Uterus (tissue), 4 donors: ENCODE data around the gene DNAJC24. TPM values are rescaled to one million over a fixed set of nuclear protein-coding genes. Genes with fewer than 3 reads are reported as not detected.
A peak's percentile ranks its signal among the peaks of the same experiment; 100 is the strongest.
"Not testable (repeated sequence)": the region's sequence is repeated elsewhere in the genome, so short reads cannot be mapped to it uniquely, and the experiment has no call there.

Source experiments
- DNase-seq, 2 donors: peaks; one replicate each; pipeline ENCODE4 v3.0.0-alpha.2; 2019 to 2020
- H3K27ac ChIP-seq, 2 donors: fragments of 200-600 bp; sonication (generic); 1 replicate in 1 of 2; 2 replicates in 1 of 2; pipeline ENCODE4 v1.5.1; 2016 to 2018
- H3K27me3 ChIP-seq, 2 donors: fragments of 200-600 bp; sonication (generic); one replicate each; pipeline ENCODE4 v1.5.1; 2018 to 2019; ENCODE audit warnings: control low read depth in 1 of 2
- H3K36me3 ChIP-seq, 2 donors: fragments of 200-600 bp; sonication (generic); one replicate each; pipeline ENCODE4 v1.5.1; 2019; ENCODE audit warnings: control low read depth in 1 of 2
- H3K4me1 ChIP-seq, 2 donors: fragments of 200-600 bp; sonication (generic); one replicate each; pipeline ENCODE4 v1.5.1; 2018 to 2019; ENCODE audit warnings: control low read depth in 1 of 2
- H3K4me3 ChIP-seq, 2 donors: fragments of 200-600 bp; sonication (generic); 1 replicate in 1 of 2; 2 replicates in 1 of 2; pipeline ENCODE4 v1.5.1; 2018 to 2019; ENCODE audit warnings: mild to moderate bottlenecking in 1 of 2
- H3K9me3 ChIP-seq, 2 donors: fragments of 200-600 bp; sonication (generic); one replicate each; pipeline ENCODE4 v1.5.1; 2019; ENCODE audit warnings: control low read depth in 1 of 2
- POLR2A ChIP-seq, 2 donors: fragments of 450-650 bp; IDR thresholded peaks; one replicate each; pipeline ENCODE4 v1.6.1; 2016; ENCODE audit warnings: antibody characterized with exemption in 2 of 2, mild to moderate bottlenecking in 1 of 2, moderate library complexity in 1 of 2
- intact Hi-C: fragments of 100-400 bp; cut with DNase I; formaldehyde crosslinking; loops from one replicate; pipeline ENCODE4 v1.15.1; 2023; ENCODE audit warnings: low total_unique reads
- total RNA-seq, 4 donors: library from RNA; depleted of rRNA in 3 of 4; stranded (reverse); fragments of >200 nt in 3 of 4; gene quantifications; one replicate each; pipeline versions ENCODE4 v1.1.0 to v1.2.4, GENCODE V29; 2014 to 2023
- TF ChIP-seq, protein P1 (sequence below), 4 experiments: fragments of 200-600 bp in 2 of 4; fragments of 450-650 bp in 2 of 4; sonication (generic) in 2 of 4; IDR thresholded peaks; one replicate each; pipeline ENCODE4 v1.5.1; 2016 to 2019; ENCODE audit warnings: antibody characterized with exemption in 4 of 4, mild to moderate bottlenecking in 2 of 4, moderate library complexity in 1 of 4
- donor health status: DM: yes; HTN: yes; CAD: no.

Gene DNAJC24, protein sequence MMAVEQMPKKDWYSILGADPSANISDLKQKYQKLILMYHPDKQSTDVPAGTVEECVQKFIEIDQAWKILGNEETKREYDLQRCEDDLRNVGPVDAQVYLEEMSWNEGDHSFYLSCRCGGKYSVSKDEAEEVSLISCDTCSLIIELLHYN
- total RNA-seq, result 10 to 100 TPM; 19.6 to 33.9 (median 23.0) TPM

DNA sequence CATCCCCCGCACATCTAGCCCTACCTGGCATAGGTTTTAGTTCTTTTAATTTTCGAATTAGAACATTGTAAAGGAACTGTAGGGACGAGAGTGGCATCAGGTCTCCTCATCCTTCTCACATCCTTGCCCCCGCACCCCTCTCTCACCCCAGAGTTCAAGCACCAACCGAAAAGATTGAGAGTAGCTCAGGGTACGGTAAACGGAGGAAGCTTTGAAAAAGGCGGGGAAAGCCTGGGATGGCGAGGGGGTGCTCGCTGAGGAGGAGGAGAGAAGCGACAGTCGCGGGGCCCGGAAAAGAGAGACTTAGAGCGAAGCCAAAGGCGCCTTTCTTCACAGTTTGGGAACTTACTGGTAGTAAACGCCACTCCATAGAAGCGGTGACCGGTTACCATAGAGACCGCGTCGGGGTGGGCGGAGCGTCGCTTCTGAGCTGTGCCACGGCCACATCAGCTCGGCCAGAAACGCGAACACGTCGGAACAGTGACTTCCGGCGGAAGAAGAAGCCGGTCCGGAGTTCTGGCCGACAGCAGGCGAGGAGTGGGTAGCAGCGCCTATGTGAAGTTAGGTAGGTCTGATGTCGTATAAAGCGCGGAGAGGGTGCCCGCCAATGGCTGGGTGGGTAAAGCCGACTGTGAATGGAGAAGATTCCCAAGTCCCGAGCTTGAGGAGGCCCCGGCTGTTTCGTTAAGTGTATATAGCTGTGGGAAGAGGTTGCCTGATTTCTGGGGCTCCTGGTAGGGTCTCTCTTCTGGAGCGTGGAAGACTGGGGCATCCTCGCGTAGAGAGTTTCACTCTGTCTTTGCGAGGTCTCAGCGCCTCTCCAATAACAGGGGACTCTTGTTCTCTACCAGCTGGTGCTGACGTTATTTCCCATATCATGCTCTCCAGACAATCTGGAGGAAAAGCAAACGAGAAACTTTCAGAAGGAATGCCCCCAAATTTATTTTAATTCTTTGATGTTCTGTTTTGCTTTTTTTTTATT, at the start of gene DNAJC24, which contains the start of gene DCDC1:
DNAJC24 (plus strand) TSS at position 513 of the 982 bp plus-strand sequence. CDS start 889 bp downstream, outside the sequence.
DCDC1 (minus strand) TSS at position 392 of the 982 bp plus-strand sequence. CDS start 41,459 bp downstream, outside the sequence.
- Histone ChIP-seq H3K4me3 (peak within 1 kb of the TSS; percentile 71 to 88), H3K4me1 (no peaks in the 10 kb centered on the region), H3K27me3 (no peaks in the 10 kb centered on the region), H3K9me3 (no peaks in the 10 kb centered on the region), H3K27ac (peak within 1 kb of the TSS; percentile 81), H3K36me3 (no peaks in the 10 kb centered on the region)
- DNase-seq, result peak; percentile 86 to 88
- intact Hi-C loops, result no loop called here
- TF ChIP-seq, protein P1, sequence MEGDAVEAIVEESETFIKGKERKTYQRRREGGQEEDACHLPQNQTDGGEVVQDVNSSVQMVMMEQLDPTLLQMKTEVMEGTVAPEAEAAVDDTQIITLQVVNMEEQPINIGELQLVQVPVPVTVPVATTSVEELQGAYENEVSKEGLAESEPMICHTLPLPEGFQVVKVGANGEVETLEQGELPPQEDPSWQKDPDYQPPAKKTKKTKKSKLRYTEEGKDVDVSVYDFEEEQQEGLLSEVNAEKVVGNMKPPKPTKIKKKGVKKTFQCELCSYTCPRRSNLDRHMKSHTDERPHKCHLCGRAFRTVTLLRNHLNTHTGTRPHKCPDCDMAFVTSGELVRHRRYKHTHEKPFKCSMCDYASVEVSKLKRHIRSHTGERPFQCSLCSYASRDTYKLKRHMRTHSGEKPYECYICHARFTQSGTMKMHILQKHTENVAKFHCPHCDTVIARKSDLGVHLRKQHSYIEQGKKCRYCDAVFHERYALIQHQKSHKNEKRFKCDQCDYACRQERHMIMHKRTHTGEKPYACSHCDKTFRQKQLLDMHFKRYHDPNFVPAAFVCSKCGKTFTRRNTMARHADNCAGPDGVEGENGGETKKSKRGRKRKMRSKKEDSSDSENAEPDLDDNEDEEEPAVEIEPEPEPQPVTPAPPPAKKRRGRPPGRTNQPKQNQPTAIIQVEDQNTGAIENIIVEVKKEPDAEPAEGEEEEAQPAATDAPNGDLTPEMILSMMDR (IDR thresholded peaks at IDR 0.05), result no peak
- no peak for TF ChIP-seq POLR2A (IDR thresholded peaks at IDR 0.05)

DNA sequence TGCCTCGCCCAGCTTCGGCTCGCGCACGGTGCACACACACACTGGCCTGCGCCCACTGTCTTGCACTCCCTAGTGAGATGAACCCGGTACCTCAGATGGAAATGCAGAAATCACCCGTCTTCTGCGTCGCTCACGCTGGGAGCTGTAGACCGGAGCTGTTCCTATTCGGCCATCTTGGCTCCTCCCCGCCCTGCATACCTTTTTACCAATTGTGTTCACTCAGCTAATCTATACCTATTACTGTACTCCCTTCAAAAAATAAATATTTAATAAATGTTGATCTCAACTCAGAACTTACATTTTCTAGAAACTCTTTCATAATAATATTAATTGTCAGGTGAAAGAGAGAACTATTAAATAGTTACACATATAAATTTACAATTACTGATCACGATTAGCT, 48.2 kb upstream of the DNAJC24 start:
- DNase-seq, H3K27me3 ChIP-seq, H3K4me1 ChIP-seq, H3K36me3 ChIP-seq, intact Hi-C loops, H3K4me3 ChIP-seq, H3K27ac ChIP-seq, H3K9me3 ChIP-seq: not testable (repeated sequence)

DNA sequence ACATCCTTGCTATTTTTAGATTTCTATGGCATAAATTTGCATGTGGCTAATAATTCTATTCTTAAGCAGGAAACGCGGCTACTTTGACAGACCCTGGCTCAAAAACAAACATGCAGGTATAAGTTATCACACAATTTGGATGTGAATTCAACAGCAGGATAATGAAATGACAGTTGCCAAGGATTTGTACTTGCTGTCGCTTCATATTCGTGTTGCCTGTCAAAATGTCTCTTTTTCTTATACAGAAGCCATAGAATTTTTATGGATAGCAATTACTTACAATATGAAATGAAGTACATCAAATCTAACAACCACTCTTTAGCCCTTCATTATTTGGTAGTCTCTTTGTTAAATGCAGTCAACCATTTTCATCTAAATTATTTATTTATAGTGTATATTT, 46.5 kb upstream of the DNAJC24 start:
- Histone ChIP-seq H3K27me3 (no peaks in the 10 kb centered on the region), H3K27ac (no peak overlapping the region), H3K4me3 (no peak overlapping the region), H3K9me3 (no peaks in the 10 kb centered on the region), H3K36me3 (no peaks in the 10 kb centered on the region), H3K4me1 (no peaks in the 10 kb centered on the region)
- TF ChIP-seq, protein P1 (IDR thresholded peaks at IDR 0.05), result no peak
- TF ChIP-seq POLR2A (IDR thresholded peaks at IDR 0.05), result no peak
- DNase-seq, result no peak
- intact Hi-C loops, result no loop called here

DNA sequence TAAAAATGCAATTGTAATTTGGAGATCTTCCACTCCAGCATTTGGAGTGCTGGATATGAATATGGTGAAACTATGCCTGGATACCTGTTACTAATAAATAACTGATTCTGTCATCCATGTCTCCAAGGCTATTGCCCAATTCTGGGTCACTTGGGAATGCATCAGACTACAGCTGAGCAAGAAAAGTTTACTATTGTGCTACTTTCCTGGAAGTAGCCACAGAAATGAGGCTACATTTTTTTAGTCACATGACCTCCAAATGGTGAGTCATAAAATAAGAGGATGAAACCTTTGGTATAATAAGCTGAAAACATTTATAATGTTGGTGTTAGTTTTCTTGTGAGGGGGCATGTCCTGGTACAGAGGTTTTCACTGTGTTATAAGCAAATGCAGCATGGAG, 44.5 kb upstream of the DNAJC24 start:
- Histone ChIP-seq H3K9me3 (no peaks in the 10 kb centered on the region), H3K4me3 (no peak overlapping the region), H3K4me1 (no peaks in the 10 kb centered on the region), H3K27me3 (no peaks in the 10 kb centered on the region), H3K27ac (no peak overlapping the region), H3K36me3 (no peaks in the 10 kb centered on the region)
- intact Hi-C loops, result no loop called here
- TF ChIP-seq, protein P1 (IDR thresholded peaks at IDR 0.05), result no peak
- no peak for TF ChIP-seq POLR2A (IDR thresholded peaks at IDR 0.05)
- no peak for DNase-seq

DNA sequence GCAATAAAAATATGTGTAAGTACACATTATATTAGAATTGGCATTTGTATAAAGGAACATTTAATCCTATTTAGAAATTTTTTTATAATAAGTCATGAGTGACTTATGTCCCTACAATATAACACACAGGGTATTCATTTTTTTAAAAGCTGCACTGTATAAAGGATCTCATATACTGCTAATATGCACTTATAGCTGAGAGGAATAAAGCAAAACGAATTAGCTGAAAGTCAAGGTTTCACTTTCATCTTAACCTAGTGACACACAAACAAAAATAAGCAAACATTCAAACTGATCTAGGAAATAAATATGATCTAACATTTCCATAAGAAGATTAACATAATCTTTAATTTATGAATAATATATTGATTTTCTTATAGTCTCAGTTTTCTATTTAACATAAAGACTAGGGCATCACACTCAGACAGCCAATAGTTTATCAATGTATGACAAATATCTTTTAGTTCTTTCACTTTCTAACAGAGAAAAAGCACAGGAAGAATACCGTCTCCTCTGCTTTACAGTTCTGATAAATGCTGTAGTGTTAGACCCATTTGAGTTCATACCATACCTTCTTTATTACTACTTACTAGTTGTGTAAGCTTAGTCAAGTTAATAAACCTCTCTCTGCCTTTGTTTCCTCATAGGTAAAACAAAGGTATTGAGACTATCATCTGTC, 43.1 kb upstream of the DNAJC24 start:
- Histone ChIP-seq H3K4me3 (no peak overlapping the region), H3K4me1 (no peaks in the 10 kb centered on the region), H3K27ac (no peak overlapping the region), H3K36me3 (no peaks in the 10 kb centered on the region), H3K9me3 (no peaks in the 10 kb centered on the region), H3K27me3 (no peaks in the 10 kb centered on the region)
- no peak for TF ChIP-seq POLR2A (IDR thresholded peaks at IDR 0.05)
- TF ChIP-seq, protein P1 (IDR thresholded peaks at IDR 0.05), result no peak
- DNase-seq, result no peak
- intact Hi-C loops, result no loop called here
